ENCODE measurements around the gene ADM.

The ADM gene

DNA sequence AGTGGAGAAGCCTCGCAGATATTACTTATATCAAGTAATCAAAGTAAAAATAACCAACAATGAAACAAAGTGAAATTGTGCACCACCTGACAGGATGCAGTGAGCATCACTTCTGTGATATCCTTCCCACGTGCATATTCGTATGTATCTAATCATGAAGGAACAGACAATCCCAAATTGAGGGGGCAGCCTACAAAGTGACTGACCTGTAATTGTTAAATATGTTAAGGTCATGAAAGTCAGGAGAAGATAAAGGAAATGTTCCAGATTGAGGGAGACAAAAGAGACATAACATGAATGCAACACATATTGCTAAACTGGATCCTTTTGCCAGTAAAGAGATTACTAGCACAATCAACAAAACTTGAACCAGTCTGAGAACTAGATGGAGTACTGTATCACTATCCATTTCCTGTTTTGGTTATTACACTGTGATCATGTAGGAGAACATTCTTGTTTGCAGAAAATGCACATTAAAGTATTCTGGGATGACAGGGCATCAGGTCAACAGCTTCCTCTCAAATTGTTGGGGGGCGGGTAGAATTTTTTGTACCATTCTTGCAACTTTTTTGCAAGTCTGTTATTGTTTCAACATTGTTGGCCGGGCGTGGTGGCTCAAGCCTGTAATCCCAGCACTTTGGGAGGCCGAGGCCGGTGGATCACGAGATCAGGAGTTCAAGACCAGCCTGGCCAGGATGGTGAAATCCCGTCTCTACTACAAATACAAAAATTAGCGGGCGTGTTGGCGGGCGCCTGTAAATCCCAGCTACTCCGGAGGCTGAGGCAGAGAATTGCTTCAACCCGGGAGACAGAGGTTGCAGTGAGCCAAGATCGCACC lies 12.9 kb upstream of the ADM start:
- DNase-seq (ENCODE audit: low read depth, low spot score) = no peak
- peaks cover 8% of the 10 kb centered on the region for H3K36me3 ChIP-seq (ENCODE audit: insufficient read depth, insufficient read length, low read length)
- H3K9ac ChIP-seq (ENCODE audit: insufficient read length, low read depth) = no peak overlapping the region
- TF ChIP-seq YY1 (IDR thresholded peaks at IDR 0.05; ENCODE audit: insufficient read depth, insufficient read length) = no peak
- no peak for TF ChIP-seq SUZ12 (IDR thresholded peaks at IDR 0.05; ENCODE audit: extremely low read depth, insufficient read depth, insufficient read length)
- TF ChIP-seq ZNF274 (IDR thresholded peaks at IDR 0.05; ENCODE audit: low read depth, low read length) = no peak
- H3K4me1 ChIP-seq (ENCODE audit: insufficient read depth, insufficient read length) = peaks cover 7% of the 10 kb centered on the region
- no peak overlapping the region for H3K4me3 ChIP-seq (ENCODE audit: insufficient read length, low read depth)
- no peaks in the 10 kb centered on the region for H3K27me3 ChIP-seq (ENCODE audit: insufficient read depth, insufficient read length)
- no peaks in the 10 kb centered on the region for H3K9me3 ChIP-seq (ENCODE audit: insufficient read depth, low read length)

DNA sequence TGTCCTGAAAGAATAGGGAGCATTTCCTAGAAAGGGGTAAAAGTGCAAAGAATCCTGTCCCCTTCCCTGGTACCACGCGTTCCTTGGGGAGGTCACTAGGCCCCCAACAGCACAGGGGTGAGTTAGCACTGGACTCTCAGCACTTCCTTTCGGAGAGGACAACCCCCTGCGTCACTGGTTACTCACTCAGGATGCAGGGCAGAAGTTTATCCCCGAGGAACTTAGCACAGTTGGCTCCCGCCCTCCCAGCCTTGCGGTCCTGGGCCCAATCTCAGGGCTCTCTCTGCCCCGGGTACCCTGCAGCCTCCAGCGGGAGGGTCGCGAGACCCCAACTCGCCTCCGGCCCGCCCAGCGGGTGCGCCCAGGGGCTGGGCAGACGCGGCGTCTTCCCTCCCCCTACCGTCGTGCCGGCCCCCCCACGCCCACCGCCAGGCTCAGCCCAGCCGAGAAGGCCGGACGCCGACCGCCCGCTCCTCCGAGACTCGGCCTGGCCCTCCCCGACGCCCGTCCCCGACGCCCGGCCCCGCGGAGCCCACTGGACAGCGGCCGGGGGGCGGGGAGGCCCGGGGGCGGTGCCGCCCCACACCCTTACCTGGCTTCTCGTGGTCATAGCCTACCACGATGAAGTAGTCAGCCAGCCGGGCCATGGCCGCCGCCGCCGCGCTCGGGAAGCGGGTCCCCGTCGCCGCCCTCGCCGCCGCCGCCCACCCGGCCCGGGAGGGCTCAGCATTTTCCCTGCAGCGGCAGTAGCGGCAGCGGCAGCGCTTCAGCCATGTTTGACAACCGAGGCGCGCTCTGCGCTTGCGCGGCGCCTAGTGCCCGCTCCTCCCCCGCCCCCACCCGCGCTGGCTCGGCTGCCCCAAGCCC lies 11.2 kb upstream of the ADM start, which contains the start of gene SBF2:
TSS of gene SBF2 (minus strand) at position 797 of the 867 bp plus-strand sequence. CDS start at position 647, 150 bp downstream.
- no peaks in the 10 kb centered on the region for H3K36me3 ChIP-seq (ENCODE audit: insufficient read depth, insufficient read length, low read length)
- TF ChIP-seq ZNF274 (IDR thresholded peaks at IDR 0.05; ENCODE audit: low read depth, low read length) (no peak), SUZ12 (IDR thresholded peaks at IDR 0.05; ENCODE audit: extremely low read depth, insufficient read depth, insufficient read length) (no peak), YY1 (IDR thresholded peaks at IDR 0.05; ENCODE audit: insufficient read depth, insufficient read length) (peak; percentile 33)
- peak within 1 kb of the TSS; percentile 57 for H3K4me3 ChIP-seq (ENCODE audit: insufficient read length, low read depth)
- peak within 1 kb of the TSS; percentile 90 for H3K9ac ChIP-seq (ENCODE audit: insufficient read length, low read depth)
- peaks cover 7% of the 10 kb centered on the region for H3K4me1 ChIP-seq (ENCODE audit: insufficient read depth, insufficient read length)
- H3K27me3 ChIP-seq (ENCODE audit: insufficient read depth, insufficient read length) = no peaks in the 10 kb centered on the region
- no peaks in the 10 kb centered on the region for H3K9me3 ChIP-seq (ENCODE audit: insufficient read depth, low read length)
- no peak for DNase-seq (ENCODE audit: low read depth, low spot score)

DNA sequence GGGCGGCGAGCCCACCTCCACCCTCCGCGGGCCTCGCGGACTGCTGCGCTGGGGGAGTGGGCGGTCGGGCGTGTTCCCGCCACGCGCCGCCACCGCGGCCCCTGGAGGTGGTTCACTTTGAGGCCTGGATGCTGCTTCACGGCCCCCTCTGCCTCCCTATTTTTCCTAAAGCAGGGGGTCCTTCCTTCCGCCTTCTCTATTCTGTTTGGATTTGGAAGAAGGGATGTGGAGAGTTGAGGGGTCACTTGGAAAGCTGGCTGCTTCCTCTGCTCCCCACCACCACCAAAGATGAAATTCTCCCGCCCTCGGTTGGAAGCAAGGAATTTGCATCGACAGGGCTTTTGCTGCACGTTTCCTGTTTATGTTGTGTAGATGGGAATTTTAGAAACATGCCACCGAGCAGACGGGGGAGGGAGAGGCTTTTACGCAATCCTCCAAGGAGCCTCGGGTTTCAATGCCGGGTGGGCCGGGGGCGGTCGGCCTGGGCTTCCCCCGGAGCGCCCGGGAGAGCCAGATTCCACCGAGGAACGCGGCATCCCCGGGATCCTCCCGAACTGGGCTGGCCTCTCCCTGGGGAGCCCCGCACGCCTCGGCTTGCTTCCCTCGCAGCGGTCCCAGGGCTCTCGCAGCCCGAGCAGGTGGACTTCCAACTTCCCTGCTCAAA lies 10.5 kb upstream of the ADM start:
- no peak for DNase-seq (ENCODE audit: low read depth, low spot score)
- peak overlapping the region; percentile 90 for H3K9ac ChIP-seq (ENCODE audit: insufficient read length, low read depth)
- peaks cover 4% of the 10 kb centered on the region for H3K4me1 ChIP-seq (ENCODE audit: insufficient read depth, insufficient read length)
- peak overlapping the region; percentile 57 for H3K4me3 ChIP-seq (ENCODE audit: insufficient read length, low read depth)
- no peaks in the 10 kb centered on the region for H3K9me3 ChIP-seq (ENCODE audit: insufficient read depth, low read length)
- no peaks in the 10 kb centered on the region for H3K27me3 ChIP-seq (ENCODE audit: insufficient read depth, insufficient read length)
- TF ChIP-seq SUZ12 (IDR thresholded peaks at IDR 0.05; ENCODE audit: extremely low read depth, insufficient read depth, insufficient read length) = no peak
- no peak for TF ChIP-seq YY1 (IDR thresholded peaks at IDR 0.05; ENCODE audit: insufficient read depth, insufficient read length)
- no peak for TF ChIP-seq ZNF274 (IDR thresholded peaks at IDR 0.05; ENCODE audit: low read depth, low read length)
- peaks cover 3% of the 10 kb centered on the region for H3K36me3 ChIP-seq (ENCODE audit: insufficient read depth, insufficient read length, low read length)

DNA sequence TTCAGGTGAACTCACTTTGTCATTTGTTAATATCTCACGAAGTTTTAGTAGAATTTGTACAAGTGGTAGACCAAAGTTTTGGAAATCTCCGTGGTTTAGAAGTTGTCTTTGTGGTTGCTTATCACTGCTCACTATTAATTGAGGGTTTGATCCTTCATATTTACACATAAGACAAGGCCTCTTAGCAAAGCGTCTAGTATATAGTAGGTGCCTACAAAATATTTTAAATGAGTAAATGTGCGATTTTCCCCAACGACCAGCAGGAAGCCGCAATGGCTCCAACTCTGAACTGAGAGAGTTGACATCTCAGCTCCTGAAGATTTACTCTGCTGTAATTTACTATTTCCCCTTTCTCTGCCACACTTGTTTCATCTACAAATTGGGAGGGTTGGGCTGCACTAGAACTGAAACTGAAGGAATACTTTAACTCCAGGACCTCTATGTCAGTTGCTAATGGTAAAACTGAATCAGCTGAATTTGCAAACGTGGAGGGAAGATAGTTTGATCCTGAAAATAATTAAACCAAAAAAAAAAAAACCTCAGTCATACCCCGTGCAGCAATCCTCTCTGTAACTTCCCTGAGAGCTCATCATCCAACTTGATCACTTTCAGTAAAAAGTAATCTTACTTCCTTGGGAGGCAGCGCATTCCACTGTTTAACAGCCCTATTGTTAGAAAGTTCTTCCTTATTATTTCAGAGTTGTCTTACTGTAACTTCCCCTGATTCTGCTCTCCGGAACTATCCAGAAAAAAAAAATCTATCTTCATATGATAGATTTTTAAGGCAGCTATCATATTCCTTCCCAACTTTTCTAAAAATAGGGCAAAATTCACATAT lies 9.6 kb upstream of the ADM start:
- Histone ChIP-seq H3K4me3 (ENCODE audit: insufficient read length, low read depth) (peak overlapping the region; percentile 57), H3K4me1 (ENCODE audit: insufficient read depth, insufficient read length) (no peaks in the 10 kb centered on the region), H3K36me3 (ENCODE audit: insufficient read depth, insufficient read length, low read length) (peaks cover 5% of the 10 kb centered on the region), H3K27me3 (ENCODE audit: insufficient read depth, insufficient read length) (no peaks in the 10 kb centered on the region), H3K9me3 (ENCODE audit: insufficient read depth, low read length) (no peaks in the 10 kb centered on the region), H3K9ac (ENCODE audit: insufficient read length, low read depth) (peak overlapping the region; percentile 90)
- DNase-seq (ENCODE audit: low read depth, low spot score) = no peak
- TF ChIP-seq ZNF274 (IDR thresholded peaks at IDR 0.05; ENCODE audit: low read depth, low read length) = no peak
- no peak for TF ChIP-seq SUZ12 (IDR thresholded peaks at IDR 0.05; ENCODE audit: extremely low read depth, insufficient read depth, insufficient read length)
- no peak for TF ChIP-seq YY1 (IDR thresholded peaks at IDR 0.05; ENCODE audit: insufficient read depth, insufficient read length)

DNA sequence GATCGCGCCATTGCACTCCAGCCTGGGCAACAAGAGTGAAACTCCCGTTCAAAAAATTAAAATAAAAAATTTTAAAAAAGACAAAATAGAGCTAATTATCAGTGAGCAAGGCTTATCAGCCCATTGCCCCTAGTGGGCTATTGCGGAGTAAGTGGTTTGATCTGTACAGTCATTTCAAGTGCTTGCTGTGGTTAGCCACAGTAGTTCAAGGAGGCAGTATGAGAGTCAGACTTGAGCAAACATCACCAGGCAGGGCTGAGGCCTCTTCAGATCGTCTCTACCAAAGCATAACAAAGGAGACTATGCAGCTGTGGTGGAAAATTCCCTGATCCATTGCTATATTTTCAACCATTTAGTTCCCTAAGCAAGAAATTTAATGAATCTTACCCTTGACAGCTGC lies 6.5 kb upstream of the ADM start:
- Histone ChIP-seq H3K36me3 (ENCODE audit: insufficient read depth, insufficient read length, low read length) (peaks cover 5% of the 10 kb centered on the region), H3K9ac (ENCODE audit: insufficient read length, low read depth) (no peak overlapping the region), H3K27me3 (ENCODE audit: insufficient read depth, insufficient read length) (peaks cover 30% of the 10 kb centered on the region), H3K4me1 (ENCODE audit: insufficient read depth, insufficient read length) (no peaks in the 10 kb centered on the region), H3K4me3 (ENCODE audit: insufficient read length, low read depth) (no peak overlapping the region), H3K9me3 (ENCODE audit: insufficient read depth, low read length) (no peaks in the 10 kb centered on the region)
- DNase-seq (ENCODE audit: low read depth, low spot score) = no peak
- no peak for TF ChIP-seq ZNF274 (IDR thresholded peaks at IDR 0.05; ENCODE audit: low read depth, low read length)
- TF ChIP-seq YY1 (IDR thresholded peaks at IDR 0.05; ENCODE audit: insufficient read depth, insufficient read length) = no peak
- TF ChIP-seq SUZ12 (IDR thresholded peaks at IDR 0.05; ENCODE audit: extremely low read depth, insufficient read depth, insufficient read length) = no peak

DNA sequence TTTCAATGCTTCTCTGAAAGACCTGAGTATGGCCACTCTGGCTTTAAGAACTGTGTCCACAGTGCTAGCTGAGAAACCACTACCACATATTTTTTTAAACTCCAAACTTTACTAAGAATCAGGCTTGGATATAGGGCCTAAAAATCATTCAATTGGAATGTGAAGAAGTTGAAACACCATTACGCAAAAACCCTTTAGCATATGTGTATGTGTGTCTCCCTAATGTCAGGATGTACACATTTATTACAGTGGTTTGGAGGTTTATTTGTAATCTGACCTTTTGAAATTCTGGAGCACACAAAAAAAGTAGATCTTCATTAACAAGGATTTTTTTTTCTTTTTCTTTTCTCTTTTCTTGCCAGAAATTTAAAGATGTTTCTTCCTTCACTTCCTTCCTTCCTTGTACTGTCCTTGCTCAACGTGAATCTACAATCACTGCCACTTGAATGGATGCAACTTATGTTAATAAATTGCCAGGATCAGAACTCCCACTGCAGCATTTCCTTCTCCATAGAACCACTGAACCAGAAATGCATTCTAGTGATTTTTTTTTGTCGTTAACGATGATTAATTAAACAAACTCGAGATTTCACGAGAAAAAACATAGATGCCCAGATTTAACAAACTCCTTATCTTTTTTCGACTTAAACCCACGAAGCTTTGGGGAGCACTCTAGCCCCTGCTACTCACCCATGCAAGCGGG lies 3.1 kb upstream of the ADM start:
- DNase-seq (ENCODE audit: low read depth, low spot score) = no peak
- Histone ChIP-seq H3K27me3 (ENCODE audit: insufficient read depth, insufficient read length) (peaks cover 36% of the 10 kb centered on the region), H3K4me1 (ENCODE audit: insufficient read depth, insufficient read length) (no peaks in the 10 kb centered on the region), H3K9me3 (ENCODE audit: insufficient read depth, low read length) (no peaks in the 10 kb centered on the region), H3K36me3 (ENCODE audit: insufficient read depth, insufficient read length, low read length) (peaks cover 18% of the 10 kb centered on the region), H3K4me3 (ENCODE audit: insufficient read length, low read depth) (peak overlapping the region; percentile 93), H3K9ac (ENCODE audit: insufficient read length, low read depth) (no peak overlapping the region)
- TF ChIP-seq ZNF274 (IDR thresholded peaks at IDR 0.05; ENCODE audit: low read depth, low read length) (no peak), YY1 (IDR thresholded peaks at IDR 0.05; ENCODE audit: insufficient read depth, insufficient read length) (no peak), SUZ12 (IDR thresholded peaks at IDR 0.05; ENCODE audit: extremely low read depth, insufficient read depth, insufficient read length) (no peak)
